Small intestine (tissue), 16 donors: ENCODE results near the gene SLC49A4. TPM values are rescaled to one million over a fixed set of nuclear protein-coding genes. Genes with fewer than 3 reads are reported as not detected.
"Not testable (repeated sequence)": the region's sequence is repeated elsewhere in the genome, so short reads cannot be mapped to it uniquely, and the experiment has no call there.

Source experiments
- DNase-seq, 2 donors: peaks; one replicate each; pipeline versions ENCODE4 v3.0.0 to v3.0.0-alpha.2; 2013
- FAIRE-seq: peaks from 2 replicates; lab custom pipeline; 2012; peaks lifted over from hg19 to GRCh38; lab: Jason Lieb, UNC
- H3K27ac ChIP-seq, 3 donors: one replicate each; pipeline ENCODE4 v1.5.1; 2013; ENCODE audit warnings: low read length in 2 of 3, mild to moderate bottlenecking in 2 of 3, control low read depth in 1 of 3, inconsistent platforms in 1 of 3, low read depth in 1 of 3, moderate library complexity in 1 of 3
- H3K27me3 ChIP-seq, 3 donors: one replicate each; pipeline ENCODE4 v1.6.1; 2013; ENCODE audit warnings: low read length in 3 of 3, inconsistent platforms in 1 of 3; ENCODE audit not compliant: control insufficient read depth in 3 of 3, insufficient read depth in 3 of 3
- H3K36me3 ChIP-seq, 3 donors: one replicate each; pipeline ENCODE4 v1.6.1; 2013; ENCODE audit warnings: low read length in 3 of 3, inconsistent platforms in 1 of 3, low read depth in 1 of 3, mild to moderate bottlenecking in 1 of 3, moderate library complexity in 1 of 3; ENCODE audit not compliant: control insufficient read depth in 3 of 3, insufficient read depth in 2 of 3
- H3K4me1 ChIP-seq, 3 donors: one replicate each; pipeline ENCODE4 v1.6.1; 2013; ENCODE audit warnings: low read length in 2 of 3, inconsistent platforms in 1 of 3, low read depth in 1 of 3, mild to moderate bottlenecking in 1 of 3, moderate library complexity in 1 of 3; ENCODE audit not compliant: control insufficient read depth in 3 of 3, insufficient read depth in 2 of 3
- H3K4me3 ChIP-seq, 3 donors: one replicate each; pipeline ENCODE4 v1.5.1; 2013; ENCODE audit warnings: low read length in 3 of 3, control low read depth in 1 of 3, inconsistent platforms in 1 of 3, low read depth in 1 of 3, mild to moderate bottlenecking in 1 of 3, moderate library complexity in 1 of 3
- H3K9me3 ChIP-seq, 2 donors: one replicate each; pipeline ENCODE4 v1.6.1; 2013; ENCODE audit warnings: low read depth in 1 of 2, low read length in 1 of 2; ENCODE audit not compliant: control insufficient read depth in 2 of 2, insufficient read depth in 1 of 2
- WGBS, 3 donors: extraction: QIAGEN DNeasy Blood & Tissue Kit; methylation state at CpG; one replicate each; pipeline ENCODE4 v1.1.7; 2013; 5-methylcytosine and 5-hydroxymethylcytosine counted together
- long read RNA-seq, 10 donors: transcript quantifications; one replicate each; lab custom pipeline, GENCODE V29; 2026
- polyA plus RNA-seq, 4 donors: library from polyadenylated mRNA; stranded (reverse) in 3 of 4; unstranded in 1 of 4; fragments of 200-250 nt in 3 of 4; fragments of 120-200 nt in 1 of 4; gene quantifications; one replicate each; pipeline versions ENCODE4 v1.2.1 to v1.2.3, GENCODE V29; 2013
- donor health status: healthy with polysubstance abuse.
- donor health status: control.
- donor health status: control.
- donor health status: Bipolar disorder and iron deficiency.
- donor health status: healthy.

The SLC49A4 gene
- 10 to 100 TPM in 1 of 4 donors, 1 to 10 TPM in 3; 1.8 to 27.5 (median 3.4) TPM for polyA plus RNA-seq
- long read RNA-seq, donor 1: 0 reads
- long read RNA-seq, donor 2, partial matches to known transcripts: 0 of 4 reads
- long read RNA-seq, donor 2, other reads (novel, unspliced or antisense): 0 of 4 reads
- long read RNA-seq, donor 3: 0 reads
- long read RNA-seq, donor 4: 0 reads
- long read RNA-seq, donor 5: 0 reads
- long read RNA-seq, donor 6, partial matches to known transcripts: 0 of 4 reads
- long read RNA-seq, donor 6, other reads (novel, unspliced or antisense): 0 of 4 reads
- long read RNA-seq, donor 7: 0 reads
- long read RNA-seq, donor 8, partial matches to known transcripts: 0 of 1 reads
- long read RNA-seq, donor 8, other reads (novel, unspliced or antisense): 0 of 1 reads
- long read RNA-seq, donor 9: 0 reads
- long read RNA-seq, donor 10, transcript DIRC2-201 (9 exons, 3,596 nt): major isoform, 9 of 9 reads
- long read RNA-seq, donor 10, partial matches to known transcripts: 0 of 9 reads
- long read RNA-seq, donor 10, other reads (novel, unspliced or antisense): 0 of 9 reads

DNA sequence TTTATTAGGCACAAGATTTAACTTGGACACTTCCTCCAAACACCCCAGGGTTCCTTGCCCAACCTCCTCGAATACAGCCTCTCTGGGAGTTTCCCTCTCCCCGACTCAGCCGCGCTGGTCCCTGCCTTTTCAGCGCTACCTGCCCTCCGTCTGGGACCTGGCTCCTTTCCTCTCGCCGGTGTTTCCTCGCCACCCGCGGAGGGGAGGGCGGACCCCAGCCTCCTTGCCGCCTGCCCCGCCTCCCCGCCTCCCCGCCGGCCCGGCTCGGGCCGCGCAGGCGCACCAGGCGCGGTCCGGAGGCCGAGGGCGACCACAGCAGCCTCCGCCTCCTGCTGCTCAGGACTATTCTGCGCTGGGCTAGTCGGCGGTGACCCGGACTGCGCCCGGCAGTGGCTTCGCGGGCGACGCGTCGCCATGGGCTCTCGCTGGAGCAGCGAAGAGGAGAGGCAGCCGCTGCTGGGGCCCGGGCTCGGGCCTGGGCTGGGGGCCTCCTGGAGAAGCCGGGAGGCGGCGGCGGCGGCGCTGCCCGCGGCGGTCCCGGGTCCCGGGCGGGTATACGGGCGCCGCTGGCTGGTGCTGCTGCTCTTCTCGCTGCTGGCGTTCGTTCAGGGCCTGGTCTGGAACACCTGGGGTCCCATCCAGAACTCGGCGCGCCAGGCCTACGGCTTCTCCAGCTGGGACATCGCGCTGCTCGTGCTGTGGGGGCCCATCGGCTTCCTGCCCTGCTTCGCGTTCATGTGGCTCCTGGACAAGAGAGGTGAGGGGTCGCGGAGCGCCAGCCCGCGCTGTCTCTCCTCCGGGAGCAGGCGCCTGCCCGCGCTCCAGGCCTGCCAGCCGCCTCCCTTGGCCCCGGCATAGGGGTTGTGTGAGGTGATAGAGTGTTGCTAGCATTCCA lies at the start of gene SLC49A4:
Gene SLC49A4 (plus strand): TSS at position 291 of the 895 bp plus-strand sequence. CDS start 124 bp downstream, at position 415.
- Histone ChIP-seq H3K4me3 (peak within 1 kb of the TSS; percentile 46 to 95 (median 70)), H3K27ac (peak within 1 kb of the TSS; percentile 66 to 99 (median 76)), H3K36me3 (peaks cover 0 to 3% (median 0%) of the 10 kb centered on the region in 3 donors), H3K4me1 (peaks cover 0 to 11% (median 8%) of the 10 kb centered on the region in 3 donors), H3K9me3 (no peaks in the 10 kb centered on the region), H3K27me3 (no peaks in the 10 kb centered on the region)
- DNase-seq (peak; percentile 76 to 92), FAIRE-seq (no peak)
- WGBS, 3 donors: 0 to 2% (median 1%) methylated on average over 65 to 84 of the region's 84 CpGs

DNA sequence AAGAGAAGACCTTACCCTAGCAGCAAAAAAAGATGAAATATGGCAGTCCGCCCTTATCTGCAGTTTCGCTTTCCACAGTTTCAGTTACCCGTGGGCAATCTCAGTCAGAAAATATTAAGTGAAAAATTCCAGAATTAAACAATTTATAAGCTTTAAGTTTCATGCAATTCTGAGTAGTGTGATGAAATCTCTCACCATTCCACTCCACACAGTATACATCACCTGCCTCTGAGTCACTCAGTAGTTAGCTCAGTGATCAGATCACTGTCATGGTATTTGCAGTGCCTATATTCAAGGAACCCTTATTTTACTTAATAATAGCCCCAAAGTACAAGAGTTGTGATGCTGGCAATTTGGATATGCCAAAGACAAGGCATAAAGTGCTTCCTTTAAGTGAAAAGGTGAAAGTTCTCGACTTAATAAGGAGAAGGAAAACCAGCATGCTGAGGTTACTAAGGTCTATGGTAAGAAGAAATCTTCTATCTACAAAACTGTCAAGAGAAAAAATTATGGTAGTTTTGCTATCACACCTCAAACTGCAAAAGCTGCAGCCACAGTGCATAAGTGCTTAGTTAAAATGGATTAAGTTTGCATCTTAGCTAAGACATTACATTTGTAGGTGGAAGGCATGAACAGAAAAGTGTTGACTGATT lies 49.4 kb upstream of the SLC49A4 start:
- no peak for FAIRE-seq
- DNase-seq: peak in 1 of 2 donors; percentile 40
- Histone ChIP-seq H3K9me3 (no peaks in the 10 kb centered on the region), H3K36me3 (peaks cover 0 to 2% (median 1%) of the 10 kb centered on the region in 3 donors), H3K4me1 (no peaks in the 10 kb centered on the region), H3K4me3 (no peak overlapping the region), H3K27ac (peak overlapping the region in 1 of 3 donors; percentile 45), H3K27me3 (no peaks in the 10 kb centered on the region)
- 92 to 98% (median 98%) methylated on average over 4 of the region's 4 CpGs for WGBS, 3 donors

GRCh38 chr3:122747295-122747694 lies 47.6 kb upstream of the SLC49A4 start:
- not testable (repeated sequence) for H3K4me1 ChIP-seq, H3K4me3 ChIP-seq, H3K27me3 ChIP-seq, H3K27ac ChIP-seq, DNase-seq, H3K9me3 ChIP-seq, H3K36me3 ChIP-seq, FAIRE-seq
- 92 to 97% methylated on average over 15 to 29 of the region's 35 CpGs; no CpG with 5 or more reads in 1 of the 3 donors for WGBS, 3 donors

DNA sequence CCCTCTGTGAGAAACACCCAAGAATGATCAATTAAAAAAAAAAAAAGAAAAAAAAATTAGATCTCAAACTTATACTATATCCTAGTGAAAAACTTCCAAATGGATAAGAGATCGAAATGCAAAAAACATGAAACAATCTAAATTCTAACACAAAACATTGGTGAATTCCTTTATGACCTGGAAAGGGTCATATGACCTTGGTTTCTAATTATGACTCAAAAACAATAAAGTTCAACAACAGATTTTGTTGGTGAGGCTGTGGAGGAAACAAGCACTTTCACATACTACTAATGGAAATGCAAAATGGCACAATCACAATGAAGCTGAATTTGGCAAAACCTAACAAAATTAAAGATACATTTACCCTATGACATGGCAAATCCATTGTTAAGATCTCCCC lies 46.5 kb upstream of the SLC49A4 start:
- Histone ChIP-seq H3K36me3 (peaks cover 0 to 5% (median 2%) of the 10 kb centered on the region in 3 donors), H3K4me1 (no peaks in the 10 kb centered on the region), H3K4me3 (no peak overlapping the region), H3K27ac (no peak overlapping the region), H3K9me3 (no peaks in the 10 kb centered on the region), H3K27me3 (no peaks in the 10 kb centered on the region)
- DNase-seq: no peak
- 87 to 100% (median 95%) methylated on average over 1 of the region's 1 CpG for WGBS, 3 donors
- FAIRE-seq: no peak

- 82 to 87% (median 84%) methylated on average over 5 of the region's 5 CpGs for WGBS, 3 donors
- no peaks in the 10 kb centered on the region for H3K9me3 ChIP-seq
- H3K4me3 ChIP-seq: no peak overlapping the region
- peaks cover 4 to 7% (median 5%) of the 10 kb centered on the region in 3 donors for H3K36me3 ChIP-seq
- H3K27ac ChIP-seq: peak overlapping the region in 1 of 3 donors; percentile 64
- peaks cover 0 to 8% (median 2%) of the 10 kb centered on the region in 3 donors for H3K4me1 ChIP-seq
- DNase-seq (peak; percentile 68 to 80), FAIRE-seq (no peak)
- H3K27me3 ChIP-seq: no peaks in the 10 kb centered on the region
Measured at GRCh38 chr3:122754929-122755328, 39.9 kb upstream of the SLC49A4 start.

GRCh38 chr3:122755491-122755890 lies 39.4 kb upstream of the SLC49A4 start:
- peak overlapping the region in 1 of 3 donors; percentile 64 for H3K27ac ChIP-seq
- 83 to 90% (median 88%) methylated on average over 2 of the region's 2 CpGs for WGBS, 3 donors
- H3K27me3 ChIP-seq: no peaks in the 10 kb centered on the region
- FAIRE-seq: peak; percentile 19
- peak; percentile 22 to 64 for DNase-seq
- no peaks in the 10 kb centered on the region for H3K9me3 ChIP-seq
- no peak overlapping the region for H3K4me3 ChIP-seq
- H3K4me1 ChIP-seq: peaks cover 0 to 8% (median 3%) of the 10 kb centered on the region in 3 donors
- H3K36me3 ChIP-seq: peaks cover 4 to 7% (median 5%) of the 10 kb centered on the region in 3 donors

GRCh38 chr3:122758877-122759560 lies 35.9 kb upstream of the SLC49A4 start:
- WGBS, 3 donors: 72 to 84% (median 84%) methylated on average over 3 of the region's 3 CpGs
- no peaks in the 10 kb centered on the region for H3K27me3 ChIP-seq
- no peak for FAIRE-seq
- no peak overlapping the region for H3K27ac ChIP-seq
- no peak for DNase-seq
- H3K4me3 ChIP-seq: no peak overlapping the region
- peaks cover 0 to 4% (median 3%) of the 10 kb centered on the region in 3 donors for H3K36me3 ChIP-seq
- H3K4me1 ChIP-seq: peaks cover 0 to 8% (median 3%) of the 10 kb centered on the region in 3 donors
- H3K9me3 ChIP-seq: no peaks in the 10 kb centered on the region
